Fibroblast of lung (primary cell): ENCODE results near the gene IFITM5.

ENCODE experiments used
- EZH2 ChIP-seq: IDR thresholded peaks from 2 replicates; pipeline ENCODE4 v1.5.1; 2012; ENCODE audit warnings: low read length, control low read depth, mild to moderate bottlenecking; ENCODE audit errors: missing control alignments
- TF ChIP-seq, protein P1 (sequence below), 2 donors: IDR thresholded peaks in 1 of 2; conservative IDR thresholded peaks in 1 of 2; 1 replicate in 1 of 2; 2 replicates in 1 of 2; pipeline ENCODE4 v1.5.1; 2011 to 2012; ENCODE audit warnings: low read length in 2 of 2, control low read depth in 1 of 2, inconsistent platforms in 1 of 2, low read depth in 1 of 2, mild to moderate bottlenecking in 1 of 2

DNA sequence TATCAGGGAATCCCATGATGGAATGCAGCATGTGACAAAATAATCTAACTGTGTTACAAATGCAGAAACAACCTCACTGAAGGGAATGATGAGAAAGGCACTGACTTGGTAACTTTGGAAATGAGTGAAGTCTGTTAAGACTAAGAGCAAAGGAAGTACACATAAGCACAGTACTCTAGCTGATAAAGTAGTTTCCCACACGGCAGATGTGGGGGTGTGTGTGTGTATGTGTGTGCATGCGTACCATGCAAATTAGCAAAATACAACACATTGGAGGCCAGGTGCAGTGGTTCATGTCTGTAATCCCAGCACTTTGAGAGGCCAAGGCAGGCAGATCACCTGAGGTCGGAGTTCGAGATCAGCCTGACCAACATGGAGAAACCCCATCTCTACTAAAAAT lies 37.7 kb downstream of the IFITM5 start:
- TF ChIP-seq, protein P1, sequence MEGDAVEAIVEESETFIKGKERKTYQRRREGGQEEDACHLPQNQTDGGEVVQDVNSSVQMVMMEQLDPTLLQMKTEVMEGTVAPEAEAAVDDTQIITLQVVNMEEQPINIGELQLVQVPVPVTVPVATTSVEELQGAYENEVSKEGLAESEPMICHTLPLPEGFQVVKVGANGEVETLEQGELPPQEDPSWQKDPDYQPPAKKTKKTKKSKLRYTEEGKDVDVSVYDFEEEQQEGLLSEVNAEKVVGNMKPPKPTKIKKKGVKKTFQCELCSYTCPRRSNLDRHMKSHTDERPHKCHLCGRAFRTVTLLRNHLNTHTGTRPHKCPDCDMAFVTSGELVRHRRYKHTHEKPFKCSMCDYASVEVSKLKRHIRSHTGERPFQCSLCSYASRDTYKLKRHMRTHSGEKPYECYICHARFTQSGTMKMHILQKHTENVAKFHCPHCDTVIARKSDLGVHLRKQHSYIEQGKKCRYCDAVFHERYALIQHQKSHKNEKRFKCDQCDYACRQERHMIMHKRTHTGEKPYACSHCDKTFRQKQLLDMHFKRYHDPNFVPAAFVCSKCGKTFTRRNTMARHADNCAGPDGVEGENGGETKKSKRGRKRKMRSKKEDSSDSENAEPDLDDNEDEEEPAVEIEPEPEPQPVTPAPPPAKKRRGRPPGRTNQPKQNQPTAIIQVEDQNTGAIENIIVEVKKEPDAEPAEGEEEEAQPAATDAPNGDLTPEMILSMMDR (conservative IDR thresholded peaks at IDR 0.05 in 1 of 2, IDR thresholded peaks at IDR 0.05 in 1 of 2; ENCODE audit: low read depth in 1 of 2, low read length in 2 of 2): no peak
- no peak for TF ChIP-seq EZH2
